ENCODE data around the gene BCL7A.

- TF ChIP-seq, protein P1, sequence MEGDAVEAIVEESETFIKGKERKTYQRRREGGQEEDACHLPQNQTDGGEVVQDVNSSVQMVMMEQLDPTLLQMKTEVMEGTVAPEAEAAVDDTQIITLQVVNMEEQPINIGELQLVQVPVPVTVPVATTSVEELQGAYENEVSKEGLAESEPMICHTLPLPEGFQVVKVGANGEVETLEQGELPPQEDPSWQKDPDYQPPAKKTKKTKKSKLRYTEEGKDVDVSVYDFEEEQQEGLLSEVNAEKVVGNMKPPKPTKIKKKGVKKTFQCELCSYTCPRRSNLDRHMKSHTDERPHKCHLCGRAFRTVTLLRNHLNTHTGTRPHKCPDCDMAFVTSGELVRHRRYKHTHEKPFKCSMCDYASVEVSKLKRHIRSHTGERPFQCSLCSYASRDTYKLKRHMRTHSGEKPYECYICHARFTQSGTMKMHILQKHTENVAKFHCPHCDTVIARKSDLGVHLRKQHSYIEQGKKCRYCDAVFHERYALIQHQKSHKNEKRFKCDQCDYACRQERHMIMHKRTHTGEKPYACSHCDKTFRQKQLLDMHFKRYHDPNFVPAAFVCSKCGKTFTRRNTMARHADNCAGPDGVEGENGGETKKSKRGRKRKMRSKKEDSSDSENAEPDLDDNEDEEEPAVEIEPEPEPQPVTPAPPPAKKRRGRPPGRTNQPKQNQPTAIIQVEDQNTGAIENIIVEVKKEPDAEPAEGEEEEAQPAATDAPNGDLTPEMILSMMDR (IDR thresholded peaks at IDR 0.05), result no peak
- TF ChIP-seq POLR2AphosphoS5 (IDR thresholded peaks at IDR 0.05; ENCODE audit: low read depth, low read length) (no peak), SIN3A (IDR thresholded peaks at IDR 0.05; ENCODE audit: borderline replicate concordance, insufficient read depth, low read depth, low read length) (no peak), REST (IDR thresholded peaks at IDR 0.05; ENCODE audit: insufficient read depth in 1 of 2, low read depth in 2 of 2, low read length in 1 of 2) (no peak), TCF7L2 (IDR thresholded peaks at IDR 0.05; ENCODE audit: low read depth, low read length) (no peak)
These were observed 41.4 kb downstream of the BCL7A start for GRCh38 chr12:122062832-122063693.

Measured in Panc1 (cell line).